CD4-positive, CD25-positive, alpha-beta regulatory T cell (primary cell): ENCODE results near the gene IL13RA2. TPM values are rescaled to one million over a fixed set of nuclear protein-coding genes. Genes with fewer than 3 reads are reported as not detected.

Experiments used
- polyA plus RNA-seq, 4 donors: library from polyadenylated mRNA; unstranded; fragments of 300-500 nt; fragmentation: Illumina TruSeq; gene quantifications; one replicate each; pipeline ENCODE4 v1.2.3, GENCODE V29; 2021
- total RNA-seq: library from RNA; stranded (reverse); gene quantifications from one replicate; pipeline ENCODE4 v1.2.3, GENCODE V29; 2022

IL13RA2 gene
- total and polyA plus RNA-seq, 5 donors from 2014 or later, result not detected

Other genes starting within 250 kb of the IL13RA2 start
- gene RBMXL3, start 171.8 kb upstream of the IL13RA2 start, total RNA-seq, result not detected
- not detected for gene RBMXL3, start 171.8 kb upstream of the IL13RA2 start, polyA plus RNA-seq
- gene LRCH2, start 216.5 kb upstream of the IL13RA2 start, total RNA-seq, result not detected
- not detected for gene LRCH2, start 216.5 kb upstream of the IL13RA2 start, polyA plus RNA-seq